HG03558 (cell line): Measurements from ENCODE around the gene CZIB.
"Not testable (repeated sequence)": the region's sequence is repeated elsewhere in the genome, so short reads cannot be mapped to it uniquely, and the experiment has no call there.

Experiments
- ATAC-seq: cut with Tn5 transposase; IDR thresholded peaks from one replicate; pipeline ENCODE4 v1.9.1; 2021; ENCODE audit warnings: moderate number of reproducible peaks; ENCODE audit not compliant: unreplicated experiment; ENCODE audit errors: extremely low read depth

CZIB gene

GRCh38 chr1:53195246-53196016, 25.0 kb downstream of the CZIB start:
- ATAC-seq: no peak

DNA sequence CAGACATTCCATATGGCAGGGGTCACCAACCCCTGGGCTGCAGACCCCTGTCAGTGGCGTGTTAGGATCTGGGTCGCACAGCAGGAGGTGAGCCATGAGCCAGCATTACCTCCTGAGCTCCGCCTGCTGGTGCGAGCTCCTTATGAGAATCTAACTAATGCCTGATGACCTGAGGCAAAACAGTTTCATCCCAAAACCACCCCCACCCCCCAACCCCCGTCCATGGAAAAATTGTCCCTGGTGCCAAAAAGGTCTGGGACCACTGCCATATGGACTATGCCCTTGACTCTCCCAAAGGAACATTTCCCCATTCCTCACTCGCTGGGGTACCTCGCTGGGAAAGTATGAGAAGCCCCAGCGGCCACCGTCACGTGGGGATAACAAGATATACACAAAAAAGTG, 30.2 kb downstream of the CZIB start:
- no peak for ATAC-seq

DNA sequence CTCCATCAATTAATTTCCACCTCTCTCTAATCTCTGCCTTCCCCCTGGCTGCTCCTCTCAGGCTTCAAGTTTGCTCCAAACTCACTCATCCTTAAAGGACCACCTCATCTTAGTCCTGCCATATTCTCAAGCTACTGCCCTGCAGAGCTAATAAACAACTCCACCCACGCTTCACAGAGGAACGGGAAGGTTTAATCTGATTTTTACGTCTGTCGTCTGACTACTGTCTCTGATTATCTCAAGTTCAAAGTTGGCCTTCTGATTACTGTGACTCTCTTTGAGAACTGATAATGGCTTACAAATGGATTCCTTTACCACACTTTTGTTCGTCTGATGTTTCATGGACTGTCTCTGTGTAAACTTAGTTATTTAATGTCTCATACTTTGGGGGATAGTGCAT, 31.4 kb downstream of the CZIB start:
- no peak for ATAC-seq

DNA sequence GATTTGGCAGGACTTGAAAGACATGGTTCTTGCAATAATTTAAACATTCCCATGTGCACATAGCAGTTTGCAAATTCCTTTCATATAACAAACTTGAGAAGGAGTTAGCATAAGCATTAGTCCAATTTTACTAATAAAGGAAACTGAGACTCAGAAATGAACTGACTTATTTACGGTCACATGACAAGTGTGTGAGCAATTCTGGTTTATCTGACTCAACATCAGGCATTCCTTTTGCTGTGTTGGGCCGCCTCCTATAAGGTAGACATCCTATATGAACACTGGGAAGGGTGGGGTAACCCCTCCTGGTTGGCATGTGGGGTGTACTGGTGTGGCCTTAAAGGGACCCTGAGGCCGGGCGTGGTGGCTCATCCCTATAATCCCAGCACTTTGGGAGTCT, 32.3 kb downstream of the CZIB start:
- ATAC-seq: no peak

DNA sequence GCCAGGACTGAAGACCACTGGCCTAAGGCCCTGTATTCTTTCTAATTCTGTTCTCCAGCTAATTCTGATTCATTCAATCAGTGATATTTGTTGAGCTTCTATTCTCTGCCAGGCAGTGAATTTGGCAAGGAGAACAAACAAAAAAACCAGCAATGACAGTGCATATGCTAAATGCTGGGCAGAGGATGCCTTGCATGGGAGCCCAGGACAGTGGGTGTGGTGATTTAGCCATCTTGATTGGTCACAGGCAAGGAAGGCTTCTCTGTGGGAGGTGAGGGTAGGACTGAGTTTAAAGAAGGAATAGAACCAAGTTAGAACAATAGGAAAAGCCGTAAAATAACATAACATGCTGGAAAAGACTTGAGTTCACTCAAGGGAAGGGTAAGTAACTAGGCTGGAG, 33.0 kb downstream of the CZIB start:
- ATAC-seq: no peak

DNA sequence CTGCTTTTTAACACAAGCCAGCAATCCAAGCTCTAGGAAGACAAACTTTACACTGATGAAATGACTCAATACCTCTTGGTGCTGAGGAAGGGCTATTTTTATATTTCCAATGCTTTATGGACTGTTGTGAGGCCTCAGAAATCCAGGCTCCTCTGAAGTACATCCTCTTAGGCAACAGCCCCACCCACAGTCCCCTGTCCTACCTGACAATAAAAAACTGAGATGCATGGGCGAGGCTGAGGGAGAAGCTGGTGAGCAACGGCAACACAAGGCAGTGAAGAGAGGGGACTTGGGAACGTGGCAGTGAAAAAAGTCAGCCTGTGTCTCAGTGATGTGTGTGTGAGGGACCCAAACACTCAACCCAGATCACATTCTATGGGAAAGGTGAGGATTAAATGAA, 33.9 kb downstream of the CZIB start:
- ATAC-seq: no peak

GRCh38 chr1:53185955-53186297, 34.5 kb downstream of the CZIB start:
- ATAC-seq: not testable (repeated sequence)

GRCh38 chr1:53183095-53183990, 37.1 kb downstream of the CZIB start:
- ATAC-seq: no peak

- ATAC-seq: no peak
Observed at GRCh38 chr1:53182716-53183094, 37.7 kb downstream of the CZIB start.

DNA sequence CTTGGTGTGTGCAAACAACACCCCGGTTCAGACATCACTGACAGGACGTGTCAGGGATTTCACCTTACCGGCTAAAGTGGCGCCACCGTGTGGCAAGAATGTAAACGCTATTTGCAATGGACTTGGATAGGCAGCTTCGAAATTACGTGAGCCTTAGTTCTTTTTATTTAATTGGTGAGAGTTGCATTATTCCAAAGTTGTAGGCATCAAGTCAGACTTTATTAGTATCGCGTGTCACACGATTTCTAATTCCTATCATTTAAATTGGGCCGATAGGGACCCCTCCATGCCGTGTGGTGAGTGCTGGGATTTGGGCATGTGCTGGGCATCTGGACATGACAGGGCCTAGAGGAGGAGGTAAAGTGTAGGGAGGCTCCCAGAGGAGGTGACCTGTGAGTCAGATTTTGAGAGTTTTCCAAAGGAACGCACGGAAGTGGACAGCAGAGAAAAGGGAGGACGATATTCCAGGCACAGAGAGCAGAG, 38.3 kb downstream of the CZIB start:
- ATAC-seq: no peak

GRCh38 chr1:53180951-53181350, 39.5 kb downstream of the CZIB start:
- no peak for ATAC-seq

DNA sequence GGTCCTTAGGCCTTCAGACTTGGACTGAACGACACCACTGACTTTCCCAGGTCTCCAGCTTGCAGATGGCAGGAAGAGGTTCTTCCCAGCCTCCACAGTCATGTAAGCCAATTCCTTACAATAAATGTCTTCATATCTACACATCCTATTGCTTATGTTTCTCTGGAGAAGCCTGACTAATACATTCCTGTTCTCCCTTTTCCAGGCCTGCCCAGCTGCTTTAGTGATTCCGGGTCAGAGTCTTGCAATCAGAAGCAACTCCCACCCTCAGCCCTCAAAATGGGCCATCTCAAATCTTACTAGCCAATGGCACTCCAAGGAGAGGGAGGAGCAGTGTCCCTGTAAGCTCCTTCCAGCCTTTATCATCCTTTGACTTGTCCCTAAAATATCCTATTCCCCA, 40.2 kb downstream of the CZIB start:
- no peak for ATAC-seq

DNA sequence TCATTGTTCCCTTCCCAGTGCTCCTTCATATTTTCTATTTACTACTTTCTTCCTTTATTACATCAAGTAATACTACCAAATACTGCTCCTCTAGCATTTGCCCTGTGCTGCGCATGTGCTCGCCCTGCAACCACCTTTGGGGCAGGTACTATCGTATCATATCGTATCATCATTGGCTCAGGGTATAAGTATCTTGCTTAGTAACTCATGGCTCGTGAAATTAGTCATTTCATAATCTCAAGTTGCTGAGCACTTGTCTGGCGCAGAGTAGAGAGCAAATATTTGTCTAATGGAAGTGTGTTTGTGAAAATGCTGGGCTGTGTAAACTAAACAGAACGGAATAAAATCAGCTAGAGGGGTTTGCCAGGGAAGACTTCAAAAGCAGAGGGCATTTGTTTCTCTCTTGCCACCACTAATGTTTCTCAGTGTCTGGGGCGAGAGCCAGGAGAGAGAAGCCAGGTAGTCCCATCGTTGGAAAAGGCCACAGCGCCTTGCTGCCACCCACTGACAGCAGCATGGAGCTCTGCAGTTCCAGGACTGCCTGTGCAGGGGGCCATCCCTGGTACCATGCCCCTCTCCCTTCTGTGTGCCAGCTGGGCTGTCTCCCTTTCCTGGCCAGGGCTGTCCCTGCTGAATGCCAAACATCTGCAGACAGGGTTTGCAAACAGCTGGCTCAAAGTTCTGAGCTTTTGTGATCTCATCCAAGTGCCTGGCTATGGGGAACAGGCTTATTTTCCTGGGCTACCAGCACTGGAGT, 43.8 kb downstream of the CZIB start:
- ATAC-seq: no peak

- no peak for ATAC-seq
Observed at GRCh38 chr1:53174971-53175913, 45.2 kb downstream of the CZIB start.

- ATAC-seq: no peak
Observed at GRCh38 chr1:53172426-53173128, 47.9 kb downstream of the CZIB start.

- no peak for ATAC-seq
Observed at GRCh38 chr1:53166912-53167311, 53.5 kb downstream of the CZIB start.

- no peak for ATAC-seq
Observed at GRCh38 chr1:53166366-53166765, 54.1 kb downstream of the CZIB start.

- ATAC-seq: no peak
Observed at GRCh38 chr1:53165408-53165961, 54.9 kb downstream of the CZIB start.
